Cardiac fibroblast (primary cell): ENCODE data around the gene IL11RA.

ENCODE experiments used
- DNase-seq, 2 donors: peaks; one replicate each; pipeline versions ENCODE4 v3.0.0 to v3.0.0-alpha.2; 2010; ENCODE audit warnings: low read depth in 2 of 2
- H3K4me3 ChIP-seq, 2 donors: replicated peaks in 1 of 2; 1 replicate in 1 of 2; 2 replicates in 1 of 2; pipeline ENCODE4 v1.5.1; 2011; ENCODE audit warnings: low read depth in 2 of 2, low read length in 2 of 2, mild to moderate bottlenecking in 2 of 2, moderate library complexity in 1 of 2
- CTCF ChIP-seq: IDR thresholded peaks from one replicate; pipeline ENCODE4 v1.5.1; 2011; ENCODE audit warnings: low read depth, mild to moderate bottlenecking, low read length, inconsistent platforms

IL11RA gene

GRCh38 chr9:34691936-34692315 lies 39.9 kb downstream of the IL11RA start:
- TF ChIP-seq CTCF = no peak
- no peak for DNase-seq
- H3K4me3 ChIP-seq = no peak overlapping the region

- DNase-seq = no peak
- no peak overlapping the region for H3K4me3 ChIP-seq
- no peak for TF ChIP-seq CTCF
These were observed 41.6 kb downstream of the IL11RA start for GRCh38 chr9:34693560-34693959.

- no peak for TF ChIP-seq CTCF
- no peak for DNase-seq
- H3K4me3 ChIP-seq = no peak overlapping the region
These were observed 42.8 kb downstream of the IL11RA start for GRCh38 chr9:34694811-34695210.

- peak; percentile 90 for TF ChIP-seq CTCF
- H3K4me3 ChIP-seq = peak overlapping the region; percentile 49 to 66
- DNase-seq = peak; percentile 65 to 71
These were observed 49.2 kb downstream of the IL11RA start for GRCh38 chr9:34701023-34701768.

- peak overlapping the region; percentile 49 to 66 for H3K4me3 ChIP-seq
- TF ChIP-seq CTCF = peak; percentile 100
- peak; percentile 87 to 92 for DNase-seq
These were observed 50.1 kb downstream of the IL11RA start for GRCh38 chr9:34701769-34702736.

- DNase-seq = no peak
- no peak overlapping the region for H3K4me3 ChIP-seq
- no peak for TF ChIP-seq CTCF
These were observed 55.1 kb downstream of the IL11RA start for GRCh38 chr9:34707130-34707529.
